ENCODE measurements around the gene USP15.

Gene USP15

DNA sequence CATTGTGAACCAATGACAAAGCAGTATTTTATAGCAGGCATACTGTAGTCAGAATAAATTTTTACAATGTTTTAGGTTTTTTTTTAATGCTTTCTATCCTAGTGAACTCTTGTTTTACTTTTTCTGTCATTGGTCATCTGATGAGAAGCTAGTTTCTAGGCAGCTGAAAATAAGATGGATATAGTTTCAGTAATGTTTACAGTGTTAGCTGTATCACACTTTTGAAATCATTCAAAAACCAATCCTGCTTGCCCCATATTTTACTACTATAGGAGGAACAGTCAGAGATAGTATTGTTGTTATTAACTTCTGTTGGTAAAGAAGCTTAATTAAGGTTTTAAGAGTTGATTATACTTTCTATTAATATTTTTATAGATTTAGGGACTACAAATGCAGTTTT lies 24.5 kb downstream of the USP15 start:
- no peak for DNase-seq (ENCODE audit: low read depth)

DNA sequence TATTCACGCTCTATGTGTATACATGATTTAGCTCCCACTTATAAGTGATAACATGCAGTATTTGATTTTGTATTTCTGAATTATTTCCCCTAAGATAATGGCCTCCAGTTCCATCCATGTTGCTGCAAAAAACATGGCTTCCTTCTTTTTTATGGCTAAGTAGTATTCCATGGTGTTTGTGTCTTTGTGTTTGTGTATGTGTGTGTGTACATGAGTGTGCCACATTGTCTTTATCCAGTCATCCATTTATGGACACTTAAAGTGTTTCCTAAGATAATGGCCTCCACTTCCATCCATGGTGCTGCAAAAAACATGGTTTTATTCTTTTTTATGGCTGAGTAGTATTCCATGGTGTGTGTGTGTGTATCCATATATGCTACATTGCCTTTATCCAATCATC lies 25.1 kb downstream of the USP15 start:
- DNase-seq (ENCODE audit: low read depth) = no peak

DNA sequence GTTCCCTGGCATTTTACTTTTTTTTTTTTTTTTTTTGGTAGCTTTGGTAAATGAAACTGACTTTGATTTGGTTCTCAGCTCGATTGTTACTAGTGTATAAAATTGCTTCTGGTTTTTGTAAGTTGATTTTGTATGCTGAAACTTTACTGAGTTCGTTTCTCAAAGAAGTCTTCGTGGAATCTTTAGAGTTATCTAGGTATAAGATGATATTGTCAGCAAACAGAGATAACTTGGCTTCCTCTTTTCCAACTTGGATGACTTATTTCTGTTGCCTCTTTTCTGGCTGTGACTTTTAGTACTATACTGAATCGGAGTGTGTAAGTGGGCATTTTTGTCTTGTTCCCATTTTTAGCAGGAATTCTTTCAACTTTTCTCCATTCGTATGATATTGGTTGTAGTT lies 28.1 kb downstream of the USP15 start:
- no peak for DNase-seq (ENCODE audit: low read depth)

DNA sequence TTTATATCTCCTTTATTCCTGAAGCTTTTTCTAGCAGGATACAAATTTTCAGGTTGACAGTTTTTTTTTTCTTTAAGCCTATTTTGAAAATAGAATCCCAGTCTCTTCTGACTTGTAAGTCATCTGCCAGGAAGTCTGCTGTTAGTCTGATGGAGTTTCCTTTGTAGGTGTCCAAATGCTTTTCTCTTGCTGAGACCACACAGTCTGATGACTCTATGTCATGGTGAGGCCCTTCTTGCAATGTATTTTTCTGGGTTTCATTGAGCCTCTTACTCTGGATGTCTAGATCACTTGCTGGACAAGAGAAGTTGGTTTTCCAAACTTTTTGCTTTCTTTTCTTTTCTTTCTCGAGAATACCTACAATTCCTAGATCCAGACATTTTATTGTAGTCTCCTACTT lies 30.6 kb downstream of the USP15 start:
- no peak for DNase-seq (ENCODE audit: low read depth)

DNA sequence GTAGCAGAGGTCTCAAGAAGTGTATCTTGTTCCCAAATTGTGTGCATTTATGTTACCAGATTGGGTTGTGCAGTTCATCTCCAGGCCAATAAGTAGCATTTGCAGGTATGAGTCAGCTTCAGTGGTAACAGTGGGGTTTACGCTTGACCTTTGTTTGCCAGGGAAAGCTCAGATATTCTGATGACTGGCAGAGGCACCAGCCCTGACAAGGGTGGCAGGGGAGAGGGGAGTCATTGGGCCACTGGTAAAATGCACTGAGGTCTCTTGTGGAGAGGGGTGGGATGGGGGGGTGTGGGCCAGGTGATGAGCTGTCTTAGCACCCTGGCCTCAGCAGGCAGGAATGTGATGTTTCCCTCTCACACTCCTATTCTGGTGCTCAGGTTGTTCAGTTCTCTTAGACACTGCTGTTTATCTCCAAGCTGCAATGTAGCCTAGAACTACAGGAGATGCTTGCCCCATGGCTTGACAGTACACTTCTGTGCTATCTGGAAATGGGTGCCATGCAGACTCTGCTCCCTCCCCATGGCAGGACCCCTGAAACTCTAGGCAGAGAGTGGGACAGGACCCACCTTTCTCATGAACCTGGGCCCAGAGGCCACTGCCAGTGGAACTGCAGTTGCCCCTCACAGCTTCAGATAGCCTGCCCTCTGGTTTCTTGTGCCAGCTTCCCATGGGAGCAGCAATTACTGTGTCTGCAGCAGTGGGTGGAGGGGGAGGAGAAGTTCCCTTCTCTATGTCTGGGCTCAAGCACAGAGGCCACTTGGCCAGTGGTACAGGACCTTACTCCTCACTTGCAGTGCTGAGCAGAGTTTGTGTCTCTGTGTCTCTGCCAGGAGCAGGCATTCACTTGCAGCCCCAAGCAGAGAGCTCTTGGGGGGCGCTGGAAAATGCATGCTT lies 31.9 kb downstream of the USP15 start:
- DNase-seq (ENCODE audit: low read depth) = no peak

DNA sequence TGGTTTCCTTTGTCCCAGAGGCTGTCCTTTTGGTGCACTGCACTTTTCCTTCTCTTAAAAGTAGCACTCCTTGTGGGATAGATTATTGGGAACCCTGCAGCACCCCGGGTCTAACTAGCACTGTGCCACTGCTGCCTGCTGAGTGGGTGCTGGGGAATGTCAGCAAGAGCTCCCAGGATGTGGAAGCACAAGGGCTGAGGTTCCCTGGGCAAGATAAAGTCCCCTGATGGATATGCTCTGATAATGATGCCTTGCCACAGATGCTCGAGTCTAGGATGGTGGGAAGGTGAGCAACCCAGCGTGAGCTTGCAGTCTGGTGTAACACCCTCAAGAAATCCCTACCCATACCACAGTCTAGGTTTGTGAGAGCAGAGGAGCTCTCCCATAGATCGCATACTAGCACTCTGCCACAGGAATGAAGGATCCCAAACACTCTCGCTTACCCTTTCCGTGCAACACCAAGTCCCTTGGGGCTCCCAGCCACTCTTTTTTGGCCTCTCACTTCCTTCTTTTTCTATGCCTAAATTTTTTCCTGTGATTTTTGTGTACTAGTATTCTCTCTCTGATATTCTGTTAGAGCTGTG lies 32.6 kb downstream of the USP15 start:
- no peak for DNase-seq (ENCODE audit: low read depth)

DNA sequence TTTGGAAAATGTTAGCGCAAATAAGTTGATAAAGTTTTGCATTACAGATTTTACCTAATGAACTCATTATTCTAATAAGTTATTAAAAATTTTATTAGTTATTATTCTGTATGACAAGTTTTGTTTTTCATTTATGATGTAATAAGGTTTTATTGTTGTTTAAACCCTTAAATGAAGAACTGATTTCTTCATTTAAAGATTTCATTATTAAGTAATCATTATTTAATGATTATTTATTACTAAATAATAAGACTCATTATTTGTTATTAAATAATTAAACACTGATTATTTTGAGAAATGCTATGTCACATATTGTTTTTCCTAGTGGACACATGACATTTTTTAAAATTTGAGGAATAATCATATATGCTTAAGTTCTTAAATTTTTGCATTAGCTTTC lies 34.2 kb downstream of the USP15 start:
- DNase-seq (ENCODE audit: low read depth) = no peak

DNA sequence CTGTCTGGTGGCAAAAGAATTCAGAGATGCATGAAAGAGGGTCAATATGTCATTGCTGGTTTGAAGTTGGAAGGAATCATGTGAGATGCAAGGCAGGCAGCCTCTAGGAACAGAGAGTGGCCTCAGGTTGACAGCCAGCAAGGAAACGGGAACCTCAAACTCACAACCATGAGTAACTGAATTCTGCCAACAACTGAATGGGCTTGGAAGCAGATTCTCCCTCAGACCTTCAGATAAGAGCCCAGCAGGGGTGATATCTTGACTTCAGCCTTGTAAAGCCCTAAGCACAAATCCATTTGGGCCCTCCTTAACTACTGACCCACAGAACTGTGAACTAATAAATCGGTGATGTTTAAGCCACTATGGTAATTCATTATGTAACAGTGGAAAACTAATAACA lies 35.8 kb downstream of the USP15 start:
- DNase-seq (ENCODE audit: low read depth) = no peak

DNA sequence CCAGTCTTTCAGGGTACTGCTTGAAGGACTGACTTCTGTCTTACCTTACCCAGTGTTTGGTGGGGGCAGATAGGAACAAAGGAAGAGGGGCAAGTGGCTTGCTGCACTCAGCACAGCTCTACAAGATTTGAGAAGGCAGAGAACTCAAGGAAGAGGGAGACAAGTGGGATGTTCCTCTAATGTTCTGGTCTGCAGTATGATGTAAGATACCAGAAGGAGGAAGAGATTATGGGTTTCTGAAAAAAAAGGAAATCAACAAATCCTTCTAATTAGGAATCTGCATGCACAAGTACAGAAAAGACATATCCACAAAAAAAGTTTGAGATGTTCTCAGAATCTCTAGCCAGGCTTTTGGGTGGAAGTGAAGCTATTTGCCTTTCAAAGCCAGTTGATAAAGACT lies 37.1 kb downstream of the USP15 start:
- DNase-seq (ENCODE audit: low read depth) = no peak

DNA sequence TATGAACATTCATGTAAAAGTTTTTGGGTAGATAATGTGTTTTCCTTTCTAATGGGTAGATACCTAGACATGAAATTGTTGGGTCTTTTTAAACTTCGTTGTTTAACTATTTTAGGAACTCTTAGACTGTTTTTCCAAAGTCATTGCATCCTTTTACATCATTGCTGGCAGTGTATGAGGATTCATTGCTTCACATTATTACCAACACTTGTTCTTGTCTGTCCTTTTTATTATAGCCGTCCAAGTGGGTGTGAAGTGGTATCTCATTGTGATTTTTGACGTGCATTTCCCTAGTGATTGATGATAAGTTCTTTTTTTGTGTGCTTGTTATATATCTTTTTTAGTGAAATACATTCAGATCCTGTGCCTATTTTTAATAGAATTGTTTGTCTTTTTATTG lies 39.4 kb downstream of the USP15 start:
- DNase-seq (ENCODE audit: low read depth) = no peak

DNA sequence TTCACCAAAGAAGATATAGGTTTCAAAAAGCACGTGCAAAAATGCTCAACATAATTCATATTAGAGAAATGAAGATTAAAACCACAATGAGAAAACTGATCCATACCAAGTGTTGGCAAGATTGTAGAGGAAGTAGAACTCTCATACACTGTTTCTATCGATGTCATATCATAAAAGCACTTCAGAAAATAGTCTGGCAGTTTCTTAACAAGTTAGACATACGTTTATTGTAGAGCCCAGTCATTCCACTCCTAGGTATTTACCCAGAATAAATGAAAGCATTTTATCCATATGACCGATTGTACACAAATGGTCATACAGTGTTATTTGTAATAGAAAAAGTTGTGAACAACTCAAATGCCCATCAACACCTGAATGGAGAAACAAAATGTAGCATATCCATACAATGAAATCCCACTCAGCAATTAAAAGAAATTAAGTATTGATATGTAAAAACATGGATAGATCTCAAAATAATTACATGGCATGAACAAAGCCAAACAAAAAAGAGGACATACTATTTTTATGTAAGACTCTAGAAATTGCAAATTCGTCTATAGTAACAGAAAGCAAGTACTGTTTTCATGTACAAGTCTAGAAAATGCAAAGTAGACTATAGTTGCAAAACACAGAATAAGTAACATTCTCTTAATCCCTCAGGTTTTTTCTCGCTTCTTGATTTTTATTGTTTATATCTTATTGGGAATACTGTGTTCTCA lies 41.0 kb downstream of the USP15 start:
- DNase-seq (ENCODE audit: low read depth) = no peak

DNA sequence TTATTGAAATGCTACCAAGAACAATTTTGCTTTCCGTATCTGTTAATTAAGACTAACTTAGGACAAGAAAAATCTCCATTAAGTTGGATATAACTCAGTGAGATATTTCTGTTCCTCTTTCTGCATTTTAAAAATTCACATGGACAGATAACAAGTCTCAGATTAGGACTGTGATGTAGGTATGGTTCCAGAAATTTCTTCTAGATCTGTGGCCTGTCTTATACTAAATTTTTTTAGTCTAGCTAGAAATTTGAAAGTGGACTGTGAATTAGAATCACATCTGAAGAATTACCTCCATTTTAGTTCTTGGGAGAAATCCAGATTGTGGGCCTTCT lies 41.6 kb downstream of the USP15 start:
- DNase-seq (ENCODE audit: low read depth) = no peak

DNA sequence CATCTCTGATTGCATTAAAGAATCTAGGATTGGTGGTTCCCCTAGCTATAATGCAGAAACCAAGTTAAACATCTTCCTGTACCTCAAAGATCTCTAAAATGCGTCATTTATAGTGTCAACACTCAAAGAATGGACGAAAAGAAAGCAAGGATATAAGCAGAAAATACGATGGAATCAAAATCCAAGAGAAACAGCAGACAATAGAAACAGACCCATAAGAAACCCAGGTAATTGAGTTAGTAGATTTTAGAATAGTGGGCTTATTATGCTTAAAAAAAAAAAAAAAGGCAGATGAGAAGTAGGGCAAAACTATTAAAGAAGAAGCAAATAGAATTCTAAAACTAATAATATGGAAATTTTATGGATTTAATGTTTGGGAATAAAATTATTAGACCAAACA lies 44.4 kb downstream of the USP15 start:
- no peak for DNase-seq (ENCODE audit: low read depth)

DNA sequence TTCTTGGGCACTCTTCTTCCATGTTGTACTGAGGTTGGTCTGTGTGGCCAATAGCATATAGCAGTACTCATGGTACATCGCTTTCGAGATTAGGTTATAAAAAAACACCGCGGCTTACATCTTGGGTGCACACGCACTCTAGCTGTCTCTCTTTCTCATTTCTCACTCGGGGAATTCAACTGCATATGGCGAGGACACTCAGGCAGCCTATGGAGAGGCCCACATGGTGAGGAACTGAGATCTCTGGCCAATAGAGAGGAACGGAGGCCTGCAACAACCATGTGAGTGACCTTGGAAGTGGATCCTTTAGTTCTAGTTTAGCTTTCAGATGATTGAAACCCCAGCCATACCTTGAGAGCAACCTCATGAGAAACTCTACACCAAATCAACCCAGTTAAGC lies 45.6 kb downstream of the USP15 start:
- no peak for DNase-seq (ENCODE audit: low read depth)

DNA sequence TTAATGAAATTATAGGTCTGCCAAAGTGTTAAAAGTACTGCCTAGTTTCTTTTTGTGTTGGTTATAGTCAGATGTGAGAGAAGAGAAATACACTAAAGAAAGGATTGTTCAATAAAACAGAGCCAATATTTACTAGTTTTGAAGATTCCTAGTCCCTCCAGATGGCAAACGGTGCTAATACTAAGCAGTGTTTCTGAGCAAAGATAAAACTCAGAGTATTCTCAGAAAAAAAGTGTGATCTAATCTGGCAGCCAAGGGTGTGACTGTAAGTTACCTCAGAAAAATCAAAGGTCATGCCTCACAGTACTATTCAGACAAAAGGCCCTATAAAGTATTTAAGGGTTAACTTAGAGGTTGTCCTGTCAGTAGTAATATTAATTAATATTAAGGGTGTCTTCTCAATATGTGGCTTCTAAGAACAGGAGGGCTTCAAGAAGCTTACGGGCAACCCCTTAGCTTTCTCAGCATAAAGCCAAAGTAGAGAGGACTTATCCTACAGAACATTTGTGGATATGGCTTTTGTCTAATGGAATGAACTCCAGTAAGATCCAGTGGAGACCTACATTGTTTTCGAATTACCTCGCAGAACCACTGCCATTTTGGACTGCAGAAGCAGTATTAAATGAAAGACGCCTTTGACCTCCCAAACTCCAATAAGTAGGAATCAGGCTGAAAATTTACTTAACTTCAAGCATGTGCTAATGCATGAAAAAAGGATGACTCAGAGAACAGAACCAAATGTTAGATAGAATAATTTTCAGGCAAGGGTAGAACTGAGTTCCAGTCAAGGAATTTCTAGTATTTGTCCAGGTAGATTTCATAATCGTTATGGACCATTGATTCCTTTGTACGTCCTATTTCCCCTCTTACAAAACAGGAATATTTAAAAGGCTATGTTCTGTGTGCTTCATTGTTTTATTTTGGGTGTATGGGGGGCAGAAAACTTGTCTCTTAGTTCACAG lies 46.6 kb downstream of the USP15 start:
- no peak for DNase-seq (ENCODE audit: low read depth)

DNA sequence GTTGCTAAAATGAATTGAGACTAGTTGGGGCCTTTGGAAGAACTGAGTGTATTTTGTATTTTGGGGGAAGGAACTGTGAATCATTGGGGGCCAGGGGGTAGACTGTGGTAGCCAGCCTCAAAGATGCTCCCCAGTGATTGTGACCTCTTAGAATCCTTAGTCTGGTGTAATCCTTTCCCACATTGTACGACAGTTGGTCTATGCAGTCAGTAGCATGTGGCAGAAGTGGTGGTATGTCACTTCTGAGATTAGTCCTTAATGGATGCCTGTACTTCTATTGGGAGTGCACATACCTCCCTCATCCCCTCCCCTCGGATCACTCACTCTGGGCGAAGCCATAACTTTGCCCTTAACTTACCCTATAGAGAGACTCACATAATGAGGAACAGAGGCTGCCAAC lies 48.0 kb downstream of the USP15 start:
- DNase-seq (ENCODE audit: low read depth) = no peak

DNA sequence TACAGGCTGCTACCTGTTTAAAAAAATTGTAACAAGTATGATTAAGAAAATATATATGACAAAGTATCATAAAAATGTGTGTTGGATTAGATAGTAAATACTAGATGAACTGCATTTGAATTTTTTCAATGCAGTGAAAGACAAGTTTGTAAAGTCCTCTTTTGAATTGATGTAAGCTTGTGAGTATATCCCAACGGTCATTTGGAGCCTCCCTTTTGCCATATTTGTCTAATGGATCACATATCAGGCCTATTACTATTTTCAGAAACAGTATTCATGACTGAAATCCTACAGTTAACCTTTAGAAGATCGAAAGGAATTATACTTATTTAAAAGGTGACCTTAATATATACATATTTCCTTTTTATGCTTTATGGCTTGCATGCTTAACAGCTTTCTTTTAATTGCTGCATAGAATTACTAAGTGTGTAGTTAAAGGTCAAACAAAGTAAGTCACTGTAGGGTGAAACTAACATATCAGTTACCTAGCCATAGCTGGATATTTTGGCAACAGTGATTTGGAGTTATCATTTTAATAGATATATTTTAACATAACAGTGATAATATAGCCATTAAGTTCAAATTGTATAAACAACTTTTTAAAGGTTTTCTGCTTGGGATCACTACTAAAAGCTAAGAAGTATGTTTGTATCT lies 53.6 kb downstream of the USP15 start:
- DNase-seq (ENCODE audit: low read depth) = no peak

DNA sequence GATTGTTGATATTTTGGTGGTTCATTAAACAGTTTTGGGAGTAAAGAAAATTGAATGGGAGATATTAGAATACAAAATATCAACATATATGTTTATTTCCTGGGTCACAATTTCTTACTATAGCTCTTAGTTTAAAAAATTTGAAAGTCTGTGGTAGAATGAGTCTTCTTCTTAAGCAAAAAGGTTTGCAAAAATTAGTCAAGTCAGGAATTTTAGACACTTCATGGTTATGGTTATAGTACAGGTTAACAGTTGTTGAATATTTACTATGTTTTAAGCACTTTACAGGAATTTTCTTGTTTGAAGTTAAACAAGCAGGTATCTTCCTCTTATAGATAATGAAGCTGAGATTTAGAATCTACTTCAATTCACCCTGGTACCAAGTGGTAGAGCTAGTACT lies 56.8 kb downstream of the USP15 start:
- no peak for DNase-seq (ENCODE audit: low read depth)

DNA sequence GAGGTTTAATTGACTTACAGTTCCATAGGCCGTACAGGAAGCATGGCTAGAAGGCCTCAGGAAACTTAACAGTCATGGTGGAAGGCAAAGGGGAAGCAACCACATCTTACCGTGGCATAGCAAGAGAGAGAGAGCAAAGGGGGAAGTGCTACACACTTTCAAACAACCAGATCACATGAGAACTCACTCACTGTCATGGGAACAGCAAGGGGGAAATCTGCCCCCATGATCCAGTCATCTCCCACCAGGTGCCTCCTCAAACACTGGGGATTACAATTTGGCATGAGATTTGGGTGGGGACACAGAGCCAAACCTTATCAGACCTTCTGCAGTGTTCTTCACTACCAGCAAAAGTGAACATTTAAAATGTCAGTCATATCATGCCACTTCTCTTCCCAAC lies 58.9 kb downstream of the USP15 start:
- no peak for DNase-seq (ENCODE audit: low read depth)

DNA sequence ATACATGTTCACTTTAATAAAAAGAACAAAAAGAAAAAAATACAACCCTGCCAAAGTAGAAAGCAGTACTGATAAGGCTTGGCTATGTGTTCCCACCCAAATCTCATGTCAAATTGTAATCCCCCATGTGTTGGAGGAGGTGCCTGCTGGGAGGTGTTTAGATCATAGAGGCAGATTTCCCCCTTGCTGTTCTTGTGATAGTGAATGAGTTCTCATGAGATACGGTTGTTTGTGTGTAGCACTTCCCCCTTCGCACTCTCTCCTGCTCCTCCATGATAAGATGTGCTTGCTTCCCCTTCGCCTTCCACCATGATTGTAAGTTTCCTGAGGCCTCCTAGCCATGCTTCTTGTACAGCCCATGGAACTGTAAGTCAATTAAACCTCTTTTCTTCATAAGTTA lies 59.9 kb downstream of the USP15 start:
- DNase-seq (ENCODE audit: low read depth) = no peak

DNA sequence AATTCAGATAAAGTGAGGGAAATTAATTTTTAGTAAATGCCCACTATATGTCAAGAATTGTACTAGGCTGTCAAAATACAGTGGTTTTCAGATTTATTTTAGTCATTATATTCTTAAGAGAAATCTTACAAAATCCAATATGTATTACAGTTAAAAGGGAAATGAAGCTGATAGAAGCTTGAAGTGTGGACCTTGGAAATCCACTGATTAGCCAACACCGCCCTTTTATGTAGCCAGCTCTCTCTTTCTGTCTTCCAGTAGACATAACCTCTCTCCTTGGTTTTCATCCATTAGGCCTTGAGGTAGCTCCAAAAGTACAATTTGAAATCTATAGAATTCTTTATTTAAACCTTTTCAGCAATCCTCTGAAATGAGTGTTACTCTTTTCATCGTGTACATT lies 63.2 kb downstream of the USP15 start:
- DNase-seq (ENCODE audit: low read depth) = no peak

Data from T follicular helper cell (primary cell).